Body of pancreas (tissue), 4 donors: Measurements from ENCODE around the gene AUTS2.

Experiments
- POLR2A ChIP-seq, 3 donors: fragments of 450-650 bp; IDR thresholded peaks; one replicate each; pipeline ENCODE4 v1.6.1; 2016; ENCODE audit warnings: antibody characterized with exemption in 3 of 3, mild to moderate bottlenecking in 2 of 3
- TF ChIP-seq, protein P1 (sequence below), 7 experiments: fragments of 450-650 bp in 4 of 7; fragments of 200-600 bp in 3 of 7; sonication (generic) in 3 of 7; IDR thresholded peaks; one replicate each; pipeline ENCODE4 v1.5.1; 2016 to 2019; ENCODE audit warnings: antibody characterized with exemption in 7 of 7

DNA sequence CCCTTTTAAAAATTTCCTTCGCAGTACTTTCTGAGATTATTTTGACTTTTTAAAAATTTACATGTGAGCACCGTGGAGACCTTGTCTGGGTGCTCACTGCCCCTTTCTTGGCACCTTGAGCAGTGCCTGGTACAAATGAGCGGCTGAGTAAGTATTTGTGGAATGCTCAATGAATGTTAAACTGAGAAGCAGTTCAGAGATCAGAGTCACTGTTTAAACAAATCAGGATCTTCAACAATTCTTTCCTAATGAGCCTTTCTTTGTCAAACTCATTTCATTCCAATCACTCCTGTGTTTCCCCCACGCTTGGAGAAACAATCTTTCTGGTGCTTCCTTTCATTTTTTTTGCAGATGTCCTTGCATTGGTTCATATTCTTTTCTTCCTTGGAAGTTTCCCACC lies 922.3 kb downstream of the AUTS2 start:
- no peak for TF ChIP-seq POLR2A (IDR thresholded peaks at IDR 0.05)
- TF ChIP-seq, protein P1, sequence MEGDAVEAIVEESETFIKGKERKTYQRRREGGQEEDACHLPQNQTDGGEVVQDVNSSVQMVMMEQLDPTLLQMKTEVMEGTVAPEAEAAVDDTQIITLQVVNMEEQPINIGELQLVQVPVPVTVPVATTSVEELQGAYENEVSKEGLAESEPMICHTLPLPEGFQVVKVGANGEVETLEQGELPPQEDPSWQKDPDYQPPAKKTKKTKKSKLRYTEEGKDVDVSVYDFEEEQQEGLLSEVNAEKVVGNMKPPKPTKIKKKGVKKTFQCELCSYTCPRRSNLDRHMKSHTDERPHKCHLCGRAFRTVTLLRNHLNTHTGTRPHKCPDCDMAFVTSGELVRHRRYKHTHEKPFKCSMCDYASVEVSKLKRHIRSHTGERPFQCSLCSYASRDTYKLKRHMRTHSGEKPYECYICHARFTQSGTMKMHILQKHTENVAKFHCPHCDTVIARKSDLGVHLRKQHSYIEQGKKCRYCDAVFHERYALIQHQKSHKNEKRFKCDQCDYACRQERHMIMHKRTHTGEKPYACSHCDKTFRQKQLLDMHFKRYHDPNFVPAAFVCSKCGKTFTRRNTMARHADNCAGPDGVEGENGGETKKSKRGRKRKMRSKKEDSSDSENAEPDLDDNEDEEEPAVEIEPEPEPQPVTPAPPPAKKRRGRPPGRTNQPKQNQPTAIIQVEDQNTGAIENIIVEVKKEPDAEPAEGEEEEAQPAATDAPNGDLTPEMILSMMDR (IDR thresholded peaks at IDR 0.05) = no peak
